HCT116 (cell line): ENCODE results near the gene BMP7. TPM values are rescaled to one million over a fixed set of nuclear protein-coding genes. Genes with fewer than 3 reads are reported as not detected.

Experiments used
- ATAC-seq: fragments of 200-7000 bp; cut with Tn5 transposase; 2 replicates; pipeline ENCODE4 v1.9.1; 2020; ENCODE audit warnings: mild to moderate bottlenecking, moderate library complexity
- BruUV-seq: library from RNA; stranded (reverse); fragments of 400-500 nt; replicated peaks from 2 replicates; lab custom pipeline; 2021; lab: Mats Ljungman, UMichigan
- CTCF ChIA-PET: fragments of 300-600 bp; sonication (Branson Sonifier 250); formaldehyde crosslinking; loops from one replicate; lab custom pipeline; 2021; ENCODE audit warnings: antibody characterized with exemption; lab: Charles Lee
- POLR2A ChIA-PET: fragments of 300-600, 350-600 bp; sonication (Branson Sonifier 250); formaldehyde crosslinking; loops from one replicate; lab custom pipeline; 2021; ENCODE audit warnings: antibody characterized with exemption; lab: Charles Lee
- RAD21 ChIA-PET, 2 experiments: fragments of 300-600 bp; sonication (Branson Sonifier 250); formaldehyde crosslinking; loops; one replicate each; lab custom pipeline; 2023; ENCODE audit warnings: low total read pairs in 2 of 2; ENCODE audit not compliant: uncharacterized antibody in 2 of 2, unreplicated experiment in 2 of 2, low non-redundant PET in 1 of 2; lab: Charles Lee
- DNase-seq: peaks from one replicate; pipeline ENCODE4 v3.0.0-alpha.2; 2010; ENCODE audit warnings: low read depth, low spot score
- H2AFZ ChIP-seq: fragments of 200-600 bp; shearing (Covaris generic), sonication (generic); 2 replicates; pipeline ENCODE4 v1.6.1; 2017; ENCODE audit warnings: low read depth, mixed run types, mixed read lengths, antibody characterized with exemption, low read length; ENCODE audit not compliant: poor library complexity, severe bottlenecking
- H3K27ac ChIP-seq: 2 replicates; pipeline ENCODE4 v1.5.1; 2012; ENCODE audit warnings: low read depth, low read length
- H3K27me3 ChIP-seq: fragments of 200-600 bp; sonication (generic); 2 replicates; pipeline ENCODE4 v1.6.1; 2016; ENCODE audit warnings: mixed run types, low read length, mixed read lengths; ENCODE audit not compliant: insufficient read depth
- H3K36me3 ChIP-seq, 2 experiments: fragments of 200-500 bp in 1 of 2; fragments of 200-600 bp in 1 of 2; sonication (Bioruptor generic) in 1 of 2; sonication (generic) in 1 of 2; 2 replicates each; pipeline versions ENCODE4 v1.5.1 to v1.6.1; 2014 to 2016; ENCODE audit warnings: low read length in 2 of 2, inconsistent platforms in 1 of 2, mixed read lengths in 1 of 2, mixed run types in 1 of 2; ENCODE audit not compliant: insufficient read depth in 2 of 2, control insufficient read depth in 1 of 2
- H3K4me1 ChIP-seq, 2 experiments: fragments of 200-600 bp in 1 of 2; sonication (generic) in 1 of 2; 2 replicates each; pipeline versions ENCODE4 v1.5.1 to v1.6.1; 2012 to 2017; ENCODE audit warnings: low read length in 2 of 2, inconsistent platforms in 1 of 2, mild to moderate bottlenecking in 1 of 2, mixed read lengths in 1 of 2, mixed run types in 1 of 2, moderate library complexity in 1 of 2; ENCODE audit not compliant: insufficient read depth in 2 of 2, control insufficient read depth in 1 of 2
- H3K4me2 ChIP-seq: fragments of 200-600 bp; sonication (generic); 2 replicates; pipeline ENCODE4 v1.6.1; 2017; ENCODE audit warnings: mixed run types, low read length, mixed read lengths
- H3K4me3 ChIP-seq, 2 experiments: fragments of 200-600 bp in 1 of 2; sonication (generic) in 1 of 2; replicated peaks in 1 of 2; 2 replicates each; pipeline ENCODE4 v1.5.1; 2011 to 2016; ENCODE audit warnings: low read length in 2 of 2, control low read depth in 1 of 2, low read depth in 1 of 2, mild to moderate bottlenecking in 1 of 2, mixed read lengths in 1 of 2, mixed run types in 1 of 2
- H3K79me2 ChIP-seq: fragments of 200-600 bp; sonication (generic); 2 replicates; pipeline ENCODE4 v1.6.1; 2017; ENCODE audit warnings: mild to moderate bottlenecking, mixed run types, low read length, moderate library complexity, mixed read lengths; ENCODE audit not compliant: insufficient read depth
- H3K9ac ChIP-seq: fragments of 200-600 bp; sonication (generic); 2 replicates; pipeline ENCODE4 v1.6.1; 2016; ENCODE audit warnings: low read length, mixed read lengths
- H3K9me2 ChIP-seq: fragments of 200-600 bp; sonication (generic), shearing (Covaris generic); 2 replicates; pipeline ENCODE4 v1.6.1; 2017; ENCODE audit warnings: mixed run types, mild to moderate bottlenecking, moderate library complexity; ENCODE audit not compliant: insufficient read depth
- H3K9me3 ChIP-seq, 2 experiments: fragments of 200-500 bp in 1 of 2; fragments of 200-600 bp in 1 of 2; sonication (Bioruptor generic) in 1 of 2; sonication (generic) in 1 of 2; 2 replicates each; pipeline ENCODE4 v1.6.1; 2014 to 2017; ENCODE audit warnings: low read length in 2 of 2, mixed read lengths in 2 of 2, inconsistent platforms in 1 of 2, low read depth in 1 of 2, mild to moderate bottlenecking in 1 of 2, mixed run types in 1 of 2, moderate library complexity in 1 of 2; ENCODE audit not compliant: control insufficient read depth in 1 of 2, insufficient read depth in 1 of 2
- H4K20me1 ChIP-seq: fragments of 200-600 bp; sonication (generic), shearing (Covaris generic); 2 replicates; pipeline ENCODE4 v1.6.1; 2017; ENCODE audit warnings: mixed run types, mild to moderate bottlenecking, moderate library complexity; ENCODE audit not compliant: insufficient read depth
- CBX3 ChIP-seq: IDR thresholded peaks from 2 replicates; pipeline ENCODE4 v1.6.1; 2012; ENCODE audit warnings: low read depth
- ELF1 ChIP-seq: IDR thresholded peaks from 2 replicates; pipeline ENCODE4 v1.6.1; 2012; ENCODE audit warnings: low read depth, borderline replicate concordance
- EZH2 ChIP-seq: fragments of 200-600 bp; sonication (generic); IDR thresholded peaks from 2 replicates; pipeline ENCODE4 v1.6.1; 2017; ENCODE audit warnings: antibody characterized with exemption, mixed run types
- JUND ChIP-seq: IDR thresholded peaks from 2 replicates; pipeline ENCODE4 v1.6.1; 2012
- SP1 ChIP-seq: IDR thresholded peaks from 2 replicates; pipeline ENCODE4 v1.6.1; 2012; ENCODE audit warnings: low read depth
- SRF ChIP-seq: IDR thresholded peaks from 2 replicates; pipeline ENCODE4 v1.6.1; 2012; ENCODE audit warnings: low read depth
- intact Hi-C: fragments of 100-400 bp; cut with micrococcal nuclease; formaldehyde crosslinking; loops from 2 replicates; pipeline ENCODE4 v1.10.0; 2022
- total RNA-seq: library from RNA; stranded (reverse); gene quantifications from one replicate; pipeline ENCODE4 v1.2.1, GENCODE V29; 2021; ENCODE audit not compliant: unreplicated experiment
- TF ChIP-seq, protein P1 (sequence below): IDR thresholded peaks from 2 replicates; pipeline ENCODE4 v1.6.1; 2012; ENCODE audit warnings: low read depth
- TF ChIP-seq, protein P2 (sequence below), 3 experiments: fragments of 200-600 bp in 1 of 3; sonication (generic) in 1 of 3; IDR thresholded peaks in 2 of 3; conservative IDR thresholded peaks in 1 of 3; 2 replicates each; pipeline ENCODE4 v1.5.1; 2012 to 2017; ENCODE audit warnings: low read depth in 2 of 3, low read length in 2 of 3, antibody characterized with exemption in 1 of 3, borderline replicate concordance in 1 of 3, control low read depth in 1 of 3, mild to moderate bottlenecking in 1 of 3, mixed read lengths in 1 of 3, mixed run types in 1 of 3, moderate library complexity in 1 of 3; ENCODE audit not compliant: insufficient read depth in 1 of 3

The BMP7 gene
- total RNA-seq, 1 experiment from 2014 or later: 7.0 TPM

DNA sequence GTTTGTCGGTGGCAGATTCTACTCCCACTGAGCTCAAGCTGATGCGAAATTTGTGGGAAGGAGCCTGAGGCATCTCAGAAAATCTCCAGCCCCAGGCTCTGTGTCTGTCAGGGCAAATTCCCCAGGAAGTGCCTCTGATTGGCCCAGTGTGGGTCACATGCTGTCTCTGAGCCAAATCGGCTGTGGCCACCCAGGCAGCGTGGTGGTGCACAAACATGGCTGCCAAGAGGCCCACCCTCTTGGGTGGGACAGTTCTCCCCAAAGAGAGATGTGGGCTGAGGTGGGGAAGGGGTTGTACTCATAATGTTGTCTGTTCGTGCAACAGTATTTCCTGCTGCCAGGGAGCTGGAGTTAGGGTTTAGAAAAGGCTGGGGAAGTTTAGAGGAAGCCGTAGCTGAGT is 130.6 kb downstream of the BMP7 start:
- peak overlapping the region; percentile 24; the same call in 1 of the 2 replicates for H3K4me2 ChIP-seq
- BruUV-seq: no TSS peak
- intact Hi-C loops: no loop called here
- TF ChIP-seq CBX3: no peak
- TF ChIP-seq EZH2: no peak
- TF ChIP-seq, protein P1, sequence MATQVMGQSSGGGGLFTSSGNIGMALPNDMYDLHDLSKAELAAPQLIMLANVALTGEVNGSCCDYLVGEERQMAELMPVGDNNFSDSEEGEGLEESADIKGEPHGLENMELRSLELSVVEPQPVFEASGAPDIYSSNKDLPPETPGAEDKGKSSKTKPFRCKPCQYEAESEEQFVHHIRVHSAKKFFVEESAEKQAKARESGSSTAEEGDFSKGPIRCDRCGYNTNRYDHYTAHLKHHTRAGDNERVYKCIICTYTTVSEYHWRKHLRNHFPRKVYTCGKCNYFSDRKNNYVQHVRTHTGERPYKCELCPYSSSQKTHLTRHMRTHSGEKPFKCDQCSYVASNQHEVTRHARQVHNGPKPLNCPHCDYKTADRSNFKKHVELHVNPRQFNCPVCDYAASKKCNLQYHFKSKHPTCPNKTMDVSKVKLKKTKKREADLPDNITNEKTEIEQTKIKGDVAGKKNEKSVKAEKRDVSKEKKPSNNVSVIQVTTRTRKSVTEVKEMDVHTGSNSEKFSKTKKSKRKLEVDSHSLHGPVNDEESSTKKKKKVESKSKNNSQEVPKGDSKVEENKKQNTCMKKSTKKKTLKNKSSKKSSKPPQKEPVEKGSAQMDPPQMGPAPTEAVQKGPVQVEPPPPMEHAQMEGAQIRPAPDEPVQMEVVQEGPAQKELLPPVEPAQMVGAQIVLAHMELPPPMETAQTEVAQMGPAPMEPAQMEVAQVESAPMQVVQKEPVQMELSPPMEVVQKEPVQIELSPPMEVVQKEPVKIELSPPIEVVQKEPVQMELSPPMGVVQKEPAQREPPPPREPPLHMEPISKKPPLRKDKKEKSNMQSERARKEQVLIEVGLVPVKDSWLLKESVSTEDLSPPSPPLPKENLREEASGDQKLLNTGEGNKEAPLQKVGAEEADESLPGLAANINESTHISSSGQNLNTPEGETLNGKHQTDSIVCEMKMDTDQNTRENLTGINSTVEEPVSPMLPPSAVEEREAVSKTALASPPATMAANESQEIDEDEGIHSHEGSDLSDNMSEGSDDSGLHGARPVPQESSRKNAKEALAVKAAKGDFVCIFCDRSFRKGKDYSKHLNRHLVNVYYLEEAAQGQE: no peak
- TF ChIP-seq SP1: no peak
- TF ChIP-seq JUND: no peak
- no peak for TF ChIP-seq SRF
- TF ChIP-seq ELF1: no peak
- TF ChIP-seq, protein P2, sequence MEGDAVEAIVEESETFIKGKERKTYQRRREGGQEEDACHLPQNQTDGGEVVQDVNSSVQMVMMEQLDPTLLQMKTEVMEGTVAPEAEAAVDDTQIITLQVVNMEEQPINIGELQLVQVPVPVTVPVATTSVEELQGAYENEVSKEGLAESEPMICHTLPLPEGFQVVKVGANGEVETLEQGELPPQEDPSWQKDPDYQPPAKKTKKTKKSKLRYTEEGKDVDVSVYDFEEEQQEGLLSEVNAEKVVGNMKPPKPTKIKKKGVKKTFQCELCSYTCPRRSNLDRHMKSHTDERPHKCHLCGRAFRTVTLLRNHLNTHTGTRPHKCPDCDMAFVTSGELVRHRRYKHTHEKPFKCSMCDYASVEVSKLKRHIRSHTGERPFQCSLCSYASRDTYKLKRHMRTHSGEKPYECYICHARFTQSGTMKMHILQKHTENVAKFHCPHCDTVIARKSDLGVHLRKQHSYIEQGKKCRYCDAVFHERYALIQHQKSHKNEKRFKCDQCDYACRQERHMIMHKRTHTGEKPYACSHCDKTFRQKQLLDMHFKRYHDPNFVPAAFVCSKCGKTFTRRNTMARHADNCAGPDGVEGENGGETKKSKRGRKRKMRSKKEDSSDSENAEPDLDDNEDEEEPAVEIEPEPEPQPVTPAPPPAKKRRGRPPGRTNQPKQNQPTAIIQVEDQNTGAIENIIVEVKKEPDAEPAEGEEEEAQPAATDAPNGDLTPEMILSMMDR (IDR thresholded peaks at IDR 0.05 in 2 of 3, conservative IDR thresholded peaks at IDR 0.05 in 1 of 3; ENCODE audit: borderline replicate concordance in 1 of 3, insufficient read depth in 1 of 3, low read depth in 2 of 3, low read length in 2 of 3): no peak
- TF ChIP-seq, all 23 proteins: peak for 0
- Histone ChIP-seq H3K4me3 (no peak overlapping the region), H3K79me2 (no peaks in the 10 kb centered on the region), H3K4me1 (no peaks in the 10 kb centered on the region), H3K9me2 (no peaks in the 10 kb centered on the region), H3K36me3 (no peaks in the 10 kb centered on the region), H3K9ac (no peak overlapping the region), H3K27ac (no peak overlapping the region), H3K27me3 (0 out of 2 replicates have a peak, but pooled peaks cover 7% of the 10 kb centered on the region), H2AFZ (no peak overlapping the region), H3K9me3 (no peaks in the 10 kb centered on the region), H4K20me1 (no peaks in the 10 kb centered on the region)
- ATAC-seq (peak; percentile 81), DNase-seq (no peak)
- ChIA-PET CTCF (no interaction called here), RAD21 (no interaction called here), POLR2A (no interaction called here)
